RKO (cell line): ENCODE measurements around the gene MAP4K3.
"Not testable (repeated sequence)": the region's sequence is repeated elsewhere in the genome, so short reads cannot be mapped to it uniquely, and the experiment has no call there.

Experiments
- DNase-seq: peaks from one replicate; pipeline ENCODE4 v3.0.0-alpha.2; 2016; ENCODE audit warnings: low spot score

MAP4K3 gene

GRCh38 chr2:39370101-39370500, 67.0 kb downstream of the MAP4K3 start:
- DNase-seq: peak; percentile 24

GRCh38 chr2:39368846-39369245, 68.2 kb downstream of the MAP4K3 start:
- no peak for DNase-seq

- no peak for DNase-seq
Measured at GRCh38 chr2:39368376-39368775, 68.7 kb downstream of the MAP4K3 start.

GRCh38 chr2:39362595-39362994, 74.5 kb downstream of the MAP4K3 start:
- no peak for DNase-seq

- no peak for DNase-seq
Measured at GRCh38 chr2:39361511-39361910, 75.6 kb downstream of the MAP4K3 start.

- DNase-seq: not testable (repeated sequence)
Measured at GRCh38 chr2:39360342-39360741, 76.7 kb downstream of the MAP4K3 start.

GRCh38 chr2:39359453-39360038, 77.5 kb downstream of the MAP4K3 start:
- no peak for DNase-seq

- DNase-seq: no peak
Measured at GRCh38 chr2:39356922-39357639, 80.0 kb downstream of the MAP4K3 start.

- no peak for DNase-seq
Measured at GRCh38 chr2:39350658-39351057, 86.4 kb downstream of the MAP4K3 start.

GRCh38 chr2:39338502-39338901, 98.6 kb downstream of the MAP4K3 start:
- DNase-seq: no peak

GRCh38 chr2:39335930-39336329, 101.2 kb downstream of the MAP4K3 start:
- no peak for DNase-seq

GRCh38 chr2:39334978-39335377, 102.1 kb downstream of the MAP4K3 start:
- DNase-seq: no peak

- no peak for DNase-seq
Measured at GRCh38 chr2:39334529-39334928, 102.6 kb downstream of the MAP4K3 start.

GRCh38 chr2:39326644-39327043, 110.4 kb downstream of the MAP4K3 start:
- no peak for DNase-seq

- no peak for DNase-seq
Measured at GRCh38 chr2:39325966-39326365, 111.1 kb downstream of the MAP4K3 start.

GRCh38 chr2:39321056-39322035, 115.7 kb downstream of the MAP4K3 start:
- DNase-seq: not testable (repeated sequence)

- no peak for DNase-seq
Measured at GRCh38 chr2:39320162-39320561, 116.9 kb downstream of the MAP4K3 start.

GRCh38 chr2:39313575-39313974, 123.5 kb downstream of the MAP4K3 start:
- no peak for DNase-seq

GRCh38 chr2:39311469-39311868, 125.6 kb downstream of the MAP4K3 start:
- DNase-seq: no peak

- DNase-seq: no peak
Measured at GRCh38 chr2:39308778-39309177, 128.3 kb downstream of the MAP4K3 start.

- no peak for DNase-seq
Measured at GRCh38 chr2:39306626-39307025, 130.5 kb downstream of the MAP4K3 start.

- no peak for DNase-seq
Measured at GRCh38 chr2:39304729-39305128, 132.4 kb downstream of the MAP4K3 start.

- no peak for DNase-seq
Measured at GRCh38 chr2:39304200-39304599, 132.9 kb downstream of the MAP4K3 start.
